ENCODE data around the gene CCDC6. TPM values are rescaled to one million over a fixed set of nuclear protein-coding genes. Genes with fewer than 3 reads are reported as not detected.

CCDC6 gene
- total and polyA plus RNA-seq, 9 of the 15 experiments (the other 6 are each of a cell fraction or from before 2014, with no cell fraction given): 10.4 to 41.0 (median 20.9) TPM

DNA sequence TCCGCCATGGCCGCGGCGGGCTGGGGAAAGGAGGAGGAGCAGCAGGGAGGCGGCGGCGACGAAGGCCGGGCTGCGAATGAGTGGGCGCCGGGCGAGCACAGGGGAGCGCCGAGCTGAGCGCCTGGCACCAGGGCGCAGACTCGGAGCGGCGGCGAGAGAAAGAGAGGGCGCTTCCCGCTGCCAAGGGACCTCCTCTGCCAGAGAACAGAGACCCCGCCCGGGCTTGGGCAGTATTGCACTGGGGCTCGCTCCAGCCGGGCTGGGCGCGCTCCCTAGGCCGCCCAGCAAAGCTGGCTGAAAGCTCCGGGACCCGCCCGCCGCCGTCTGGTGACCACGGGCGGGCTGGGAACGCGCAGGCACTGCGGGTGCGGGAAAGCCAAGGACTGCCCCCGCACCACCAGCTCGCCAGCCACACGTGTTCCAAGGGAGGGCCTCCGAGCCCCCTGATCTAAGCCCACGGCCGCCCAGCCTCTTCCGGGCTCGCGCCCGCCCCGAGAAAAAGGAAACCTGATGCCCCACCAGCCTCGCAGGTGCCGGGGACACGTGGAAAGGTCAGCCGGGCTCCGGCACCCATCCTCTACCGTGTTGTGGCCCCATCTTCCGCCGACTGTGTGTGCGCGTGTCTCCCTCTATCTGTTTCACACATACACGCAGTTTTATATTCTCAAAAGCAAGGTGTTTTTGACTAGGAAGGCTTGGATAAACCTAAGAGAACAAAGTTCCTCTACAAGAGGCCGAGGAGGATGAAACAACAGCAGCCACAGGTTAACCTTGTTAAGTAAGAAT, at the start of gene CCDC6 (continued):
- TF ChIP-seq, protein P1, sequence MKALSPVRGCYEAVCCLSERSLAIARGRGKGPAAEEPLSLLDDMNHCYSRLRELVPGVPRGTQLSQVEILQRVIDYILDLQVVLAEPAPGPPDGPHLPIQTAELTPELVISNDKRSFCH (CRISPR knock-in tag; IDR thresholded peaks at IDR 0.05): no peak
- TF ChIP-seq, protein P1 (tag; IDR thresholded peaks at IDR 0.05): peak; percentile 93
- TF ChIP-seq DIDO1 (tag; IDR thresholded peaks at IDR 0.05; ENCODE audit: low read depth) (no peak), SPI1 (IDR thresholded peaks at IDR 0.05; ENCODE audit: borderline replicate concordance, low read depth, low read length) (no peak), ZNF133 (CRISPR knock-in tag; IDR thresholded peaks at IDR 0.05) (peak; percentile 41; the same call in 1 of the 2 replicates), GATA2 (CRISPR knock-in tag; IDR thresholded peaks at IDR 0.05) (no peak), CBX3 (IDR thresholded peaks at IDR 0.05; ENCODE audit: borderline replicate concordance in 1 of 2, low read length in 2 of 2) (0 out of 3 replicates have a peak, but pooled peaks of 1 of the 2 experiments have one; percentile 83), SIX5 (IDR thresholded peaks at IDR 0.05; ENCODE audit: borderline replicate concordance in 1 of 2, insufficient read depth in 1 of 2, low read depth in 1 of 2, low read length in 2 of 2) (no peak), ZNF699 (CRISPR knock-in tag; IDR thresholded peaks at IDR 0.05; ENCODE audit: insufficient replicate concordance) (no peak), SLC30A9 (CRISPR knock-in tag; IDR thresholded peaks at IDR 0.05) (no peak), NFRKB (IDR thresholded peaks at IDR 0.05; ENCODE audit: low read depth) (peak; percentile 73; the same call in 1 of the 2 replicates), NCOR1 (IDR thresholded peaks at IDR 0.05) (peak; percentile 35; the same call in 1 of the 2 replicates), BCOR (IDR thresholded peaks at IDR 0.05) (peak; percentile 59), FOSL1 (tag; conservative IDR thresholded peaks at IDR 0.05) (peak; percentile 47), TAF9B (IDR thresholded peaks at IDR 0.05; ENCODE audit: partially characterized antibody) (peak; percentile 50), ZSCAN32 (CRISPR knock-in tag; IDR thresholded peaks at IDR 0.05) (no peak), ESRRB (CRISPR knock-in tag; IDR thresholded peaks at IDR 0.05; ENCODE audit: borderline replicate concordance) (no peak), HDAC1 (IDR thresholded peaks at IDR 0.05) (peak in 1 of 2 experiments; percentile 93; a peak in 3 of 4 replicates)
- TF ChIP-seq, protein P2, sequence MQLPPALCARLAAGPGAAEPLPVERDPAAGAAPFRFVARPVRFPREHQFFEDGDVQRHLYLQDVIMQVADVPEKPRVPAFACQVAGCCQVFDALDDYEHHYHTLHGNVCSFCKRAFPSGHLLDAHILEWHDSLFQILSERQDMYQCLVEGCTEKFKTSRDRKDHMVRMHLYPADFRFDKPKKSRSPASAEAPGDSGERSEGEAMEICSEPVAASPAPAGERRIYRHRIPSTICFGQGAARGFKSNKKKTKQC (CRISPR knock-in tag; IDR thresholded peaks at IDR 0.05): peak; percentile 76; the same call in 1 of the 2 replicates
- TF ChIP-seq, protein P3, sequence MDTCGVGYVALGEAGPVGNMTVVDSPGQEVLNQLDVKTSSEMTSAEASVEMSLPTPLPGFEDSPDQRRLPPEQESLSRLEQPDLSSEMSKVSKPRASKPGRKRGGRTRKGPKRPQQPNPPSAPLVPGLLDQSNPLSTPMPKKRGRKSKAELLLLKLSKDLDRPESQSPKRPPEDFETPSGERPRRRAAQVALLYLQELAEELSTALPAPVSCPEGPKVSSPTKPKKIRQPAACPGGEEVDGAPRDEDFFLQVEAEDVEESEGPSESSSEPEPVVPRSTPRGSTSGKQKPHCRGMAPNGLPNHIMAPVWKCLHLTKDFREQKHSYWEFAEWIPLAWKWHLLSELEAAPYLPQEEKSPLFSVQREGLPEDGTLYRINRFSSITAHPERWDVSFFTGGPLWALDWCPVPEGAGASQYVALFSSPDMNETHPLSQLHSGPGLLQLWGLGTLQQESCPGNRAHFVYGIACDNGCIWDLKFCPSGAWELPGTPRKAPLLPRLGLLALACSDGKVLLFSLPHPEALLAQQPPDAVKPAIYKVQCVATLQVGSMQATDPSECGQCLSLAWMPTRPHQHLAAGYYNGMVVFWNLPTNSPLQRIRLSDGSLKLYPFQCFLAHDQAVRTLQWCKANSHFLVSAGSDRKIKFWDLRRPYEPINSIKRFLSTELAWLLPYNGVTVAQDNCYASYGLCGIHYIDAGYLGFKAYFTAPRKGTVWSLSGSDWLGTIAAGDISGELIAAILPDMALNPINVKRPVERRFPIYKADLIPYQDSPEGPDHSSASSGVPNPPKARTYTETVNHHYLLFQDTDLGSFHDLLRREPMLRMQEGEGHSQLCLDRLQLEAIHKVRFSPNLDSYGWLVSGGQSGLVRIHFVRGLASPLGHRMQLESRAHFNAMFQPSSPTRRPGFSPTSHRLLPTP (IDR thresholded peaks at IDR 0.05; ENCODE audit: borderline replicate concordance, extremely low read depth, insufficient read length): no peak
- TF ChIP-seq, protein P4, sequence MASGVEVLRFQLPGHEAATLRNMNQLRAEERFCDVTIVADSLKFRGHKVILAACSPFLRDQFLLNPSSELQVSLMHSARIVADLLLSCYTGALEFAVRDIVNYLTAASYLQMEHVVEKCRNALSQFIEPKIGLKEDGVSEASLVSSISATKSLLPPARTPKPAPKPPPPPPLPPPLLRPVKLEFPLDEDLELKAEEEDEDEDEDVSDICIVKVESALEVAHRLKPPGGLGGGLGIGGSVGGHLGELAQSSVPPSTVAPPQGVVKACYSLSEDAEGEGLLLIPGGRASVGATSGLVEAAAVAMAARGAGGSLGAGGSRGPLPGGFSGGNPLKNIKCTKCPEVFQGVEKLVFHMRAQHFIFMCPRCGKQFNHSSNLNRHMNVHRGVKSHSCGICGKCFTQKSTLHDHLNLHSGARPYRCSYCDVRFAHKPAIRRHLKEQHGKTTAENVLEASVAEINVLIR (CRISPR knock-in tag; IDR thresholded peaks at IDR 0.05): no peak; the same call in 1 of the 2 replicates
